SK-N-SH (cell line): ENCODE results near the gene SERPINB13.
A peak's percentile ranks its signal among the peaks of the same experiment; 100 is the strongest.

ENCODE experiments used
- CTCF ChIP-seq: fragments of 200-600 bp; sonication (generic); IDR thresholded peaks from 2 replicates; pipeline ENCODE4 v1.6.1; 2017; ENCODE audit warnings: antibody characterized with exemption, mild to moderate bottlenecking, moderate library complexity
- EZH2phosphoT487 ChIP-seq: fragments of 200-600 bp; sonication (generic); IDR thresholded peaks from 2 replicates; pipeline ENCODE4 v1.6.1; 2017; ENCODE audit warnings: low read depth, mixed run types, mild to moderate bottlenecking, antibody characterized with exemption, moderate library complexity, borderline replicate concordance
- MXI1 ChIP-seq: IDR thresholded peaks from 2 replicates; pipeline ENCODE4 v1.6.1; 2012; ENCODE audit warnings: mild to moderate bottlenecking, low read depth, low read length, improper control_type of control experiment
- NFIC ChIP-seq: IDR thresholded peaks from 2 replicates; pipeline ENCODE4 v1.4.0; 2012; ENCODE audit warnings: borderline replicate concordance
- PBX3 ChIP-seq: IDR thresholded peaks from 2 replicates; pipeline ENCODE4; 2012
- POLR2AphosphoS5 ChIP-seq: IDR thresholded peaks from 2 replicates; pipeline ENCODE4 v1.6.1; 2012; ENCODE audit warnings: low read depth, low read length
- REST ChIP-seq: IDR thresholded peaks from 2 replicates; pipeline ENCODE4 v1.6.1; 2012; ENCODE audit warnings: mild to moderate bottlenecking, low read depth, low read length, moderate library complexity
- RFX5 ChIP-seq: IDR thresholded peaks from 2 replicates; pipeline ENCODE4 v1.6.1; 2012; ENCODE audit warnings: mild to moderate bottlenecking, improper control_type of control experiment, low read length
- RXRA ChIP-seq: IDR thresholded peaks from 2 replicates; pipeline ENCODE4 v1.4.0; 2012; ENCODE audit warnings: low read depth, mild to moderate bottlenecking, borderline replicate concordance
- SMC3 ChIP-seq: IDR thresholded peaks from 2 replicates; pipeline ENCODE4 v1.6.1; 2012; ENCODE audit warnings: low read depth, low read length, improper control_type of control experiment
- TAF1 ChIP-seq: IDR thresholded peaks from 2 replicates; pipeline ENCODE4 v1.6.1; 2012; ENCODE audit warnings: low read depth, mild to moderate bottlenecking, low read length, moderate library complexity, borderline replicate concordance

GRCh38 chr18:63648241-63648640, 61.1 kb downstream of the SERPINB13 start:
- TF ChIP-seq CTCF (no peak), NFIC (peak; percentile 15; the same call in 1 of the 2 replicates), RFX5 (no peak), SMC3 (no peak), PBX3 (no peak), POLR2AphosphoS5 (no peak), TAF1 (no peak), RXRA (no peak), REST (no peak), MXI1 (no peak), EZH2phosphoT487 (no peak)
